HEK293 (cell line): Measurements from ENCODE around the gene PIGL.

ENCODE experiments used
- CTCF ChIA-PET: fragments of 350-600 bp; formaldehyde crosslinking; extraction: SDS; loops from one replicate; lab custom pipeline; 2021; ENCODE audit warnings: antibody characterized with exemption; lab: Yijun Ruan, JAX
- POLR2A ChIA-PET: fragments of 300-600 bp; formaldehyde crosslinking; extraction: SDS; loops from one replicate; lab custom pipeline; 2020; ENCODE audit warnings: antibody characterized with exemption, inconsistent platforms; lab: Yijun Ruan, JAX
- H3K27ac ChIP-seq: fragments of 200-500 bp; sonication (Bioruptor generic); 2 replicates; pipeline ENCODE4 v1.5.1; 2014; ENCODE audit warnings: low read depth, low read length, control low read depth, inconsistent platforms; ENCODE audit errors: extremely low read depth
- H3K36me3 ChIP-seq, 2 experiments: fragments of 200-500 bp in 1 of 2; sonication (Bioruptor generic) in 1 of 2; 1 replicate in 1 of 2; 2 replicates in 1 of 2; pipeline ENCODE4 v1.5.1; 2014 to 2017; ENCODE audit warnings: inconsistent platforms in 2 of 2, low read length in 2 of 2; ENCODE audit not compliant: control insufficient read depth in 2 of 2, insufficient read depth in 1 of 2
- H3K4me1 ChIP-seq: fragments of 200-500 bp; sonication (Bioruptor generic); 2 replicates; pipeline ENCODE4 v1.5.1; 2014; ENCODE audit warnings: mild to moderate bottlenecking, low read length, inconsistent platforms; ENCODE audit not compliant: control insufficient read depth, insufficient read depth
- H3K4me3 ChIP-seq: 2 replicates; pipeline ENCODE4 v1.5.1; 2011; ENCODE audit warnings: low read depth, mild to moderate bottlenecking, control low read depth, low read length, moderate library complexity
- H3K9me3 ChIP-seq: fragments of 200-500 bp; sonication (Bioruptor generic); 2 replicates; pipeline ENCODE4 v1.5.1; 2014; ENCODE audit warnings: low read depth, low read length, inconsistent platforms; ENCODE audit not compliant: control insufficient read depth, insufficient read depth
- BCL11A ChIP-seq: fragments of 450-650 bp; formaldehyde crosslinking; IDR thresholded peaks from 2 replicates; pipeline ENCODE4 v1.5.1; 2016; ENCODE audit warnings: low read depth, missing biosample characterization, missing genetic modification characterization
- EGR2 ChIP-seq: fragments of 450-650 bp; formaldehyde crosslinking; IDR thresholded peaks from 2 replicates; pipeline ENCODE4 v1.5.1; 2016; ENCODE audit warnings: low read depth, missing biosample characterization, missing genetic modification characterization
- GLI4 ChIP-seq: fragments of 450-650 bp; formaldehyde crosslinking; IDR thresholded peaks from 2 replicates; pipeline ENCODE4 v1.5.1; 2016; ENCODE audit warnings: missing biosample characterization, missing genetic modification characterization
- KLF8 ChIP-seq: fragments of 450-650 bp; formaldehyde crosslinking; IDR thresholded peaks from 2 replicates; pipeline ENCODE4 v1.5.1; 2016; ENCODE audit warnings: missing biosample characterization, missing genetic modification characterization
- PRDM1 ChIP-seq: fragments of 450-650 bp; formaldehyde crosslinking; IDR thresholded peaks from 2 replicates; pipeline ENCODE4; 2016; ENCODE audit warnings: missing biosample characterization, missing genetic modification characterization
- SALL2 ChIP-seq: fragments of 450-650 bp; formaldehyde crosslinking; IDR thresholded peaks from 2 replicates; pipeline ENCODE4 v1.5.0; 2017; ENCODE audit warnings: missing biosample characterization, mild to moderate bottlenecking, missing genetic modification characterization, borderline replicate concordance
- SCRT1 ChIP-seq: fragments of 450-650 bp; formaldehyde crosslinking; IDR thresholded peaks from 2 replicates; pipeline ENCODE4 v1.5.1; 2016; ENCODE audit warnings: missing biosample characterization, missing genetic modification characterization, borderline replicate concordance
- ZFP3 ChIP-seq: fragments of 450-650 bp; formaldehyde crosslinking; IDR thresholded peaks from 2 replicates; pipeline ENCODE4 v1.5.1; 2016; ENCODE audit warnings: low read depth, missing biosample characterization, missing genetic modification characterization
- ZFP37 ChIP-seq: fragments of 450-650 bp; formaldehyde crosslinking; IDR thresholded peaks from 2 replicates; pipeline ENCODE4 v1.5.1; 2016; ENCODE audit warnings: missing biosample characterization, missing genetic modification characterization
- ZNF2 ChIP-seq: fragments of 450-650 bp; formaldehyde crosslinking; IDR thresholded peaks from 2 replicates; pipeline ENCODE4 v1.5.1; 2016; ENCODE audit warnings: missing biosample characterization, missing genetic modification characterization
- ZNF214 ChIP-seq: fragments of 450-650 bp; formaldehyde crosslinking; IDR thresholded peaks from 2 replicates; pipeline ENCODE4 v1.5.1; 2017; ENCODE audit warnings: missing biosample characterization, mild to moderate bottlenecking, missing genetic modification characterization, borderline replicate concordance
- ZNF239 ChIP-seq: fragments of 450-650 bp; formaldehyde crosslinking; IDR thresholded peaks from 2 replicates; pipeline ENCODE4 v1.5.1; 2016; ENCODE audit warnings: missing biosample characterization, missing genetic modification characterization
- ZNF341 ChIP-seq: fragments of 450-650 bp; formaldehyde crosslinking; IDR thresholded peaks from 2 replicates; pipeline ENCODE4; 2016; ENCODE audit warnings: low read depth, missing biosample characterization, missing genetic modification characterization
- ZNF423 ChIP-seq: fragments of 450-650 bp; formaldehyde crosslinking; IDR thresholded peaks from 2 replicates; pipeline ENCODE4 v1.5.1; 2016; ENCODE audit warnings: missing biosample characterization, missing genetic modification characterization
- ZNF48 ChIP-seq: fragments of 450-650 bp; formaldehyde crosslinking; IDR thresholded peaks from 2 replicates; pipeline ENCODE4 v1.5.1; 2016; ENCODE audit warnings: missing biosample characterization, missing genetic modification characterization
- ZNF558 ChIP-seq: fragments of 450-650 bp; formaldehyde crosslinking; IDR thresholded peaks from 2 replicates; pipeline ENCODE4 v1.5.1; 2016; ENCODE audit warnings: missing biosample characterization, missing genetic modification characterization
- ZNF626 ChIP-seq: fragments of 450-650 bp; sonication (Bioruptor Pico); formaldehyde crosslinking; IDR thresholded peaks from 2 replicates; pipeline ENCODE4 v1.5.1; 2018; ENCODE audit warnings: missing biosample characterization, missing genetic modification characterization, inconsistent platforms
- ZNF677 ChIP-seq: fragments of 450-650 bp; IDR thresholded peaks from 2 replicates; pipeline ENCODE4 v1.5.0; 2018; ENCODE audit warnings: missing biosample characterization, mild to moderate bottlenecking, missing genetic modification characterization, moderate library complexity
- ZNF76 ChIP-seq: fragments of 450-650 bp; formaldehyde crosslinking; IDR thresholded peaks from 2 replicates; pipeline ENCODE4; 2016; ENCODE audit warnings: low read depth, missing biosample characterization, missing genetic modification characterization, borderline replicate concordance
- ZNF791 ChIP-seq: fragments of 450-650 bp; formaldehyde crosslinking; IDR thresholded peaks from 2 replicates; pipeline ENCODE4 v1.5.1; 2016; ENCODE audit warnings: missing biosample characterization, missing genetic modification characterization
- TF ChIP-seq, protein P1 (sequence below): fragments of 450-650 bp; formaldehyde crosslinking; IDR thresholded peaks from 2 replicates; pipeline ENCODE4 v1.5.1; 2016; ENCODE audit warnings: missing biosample characterization, missing genetic modification characterization
- TF ChIP-seq, protein P2 (sequence below): fragments of 450-650 bp; formaldehyde crosslinking; IDR thresholded peaks from 2 replicates; pipeline ENCODE4 v1.5.1; 2017; ENCODE audit warnings: missing biosample characterization, missing genetic modification characterization
- TF ChIP-seq, protein P3 (sequence below): fragments of 450-650 bp; formaldehyde crosslinking; IDR thresholded peaks from 2 replicates; pipeline ENCODE4; 2016; ENCODE audit warnings: missing biosample characterization, missing genetic modification characterization
- TF ChIP-seq, protein P4 (sequence below): fragments of 450-650 bp; IDR thresholded peaks from 2 replicates; pipeline ENCODE4 v1.5.1; 2018; ENCODE audit warnings: missing biosample characterization, mild to moderate bottlenecking, missing genetic modification characterization

PIGL gene

DNA sequence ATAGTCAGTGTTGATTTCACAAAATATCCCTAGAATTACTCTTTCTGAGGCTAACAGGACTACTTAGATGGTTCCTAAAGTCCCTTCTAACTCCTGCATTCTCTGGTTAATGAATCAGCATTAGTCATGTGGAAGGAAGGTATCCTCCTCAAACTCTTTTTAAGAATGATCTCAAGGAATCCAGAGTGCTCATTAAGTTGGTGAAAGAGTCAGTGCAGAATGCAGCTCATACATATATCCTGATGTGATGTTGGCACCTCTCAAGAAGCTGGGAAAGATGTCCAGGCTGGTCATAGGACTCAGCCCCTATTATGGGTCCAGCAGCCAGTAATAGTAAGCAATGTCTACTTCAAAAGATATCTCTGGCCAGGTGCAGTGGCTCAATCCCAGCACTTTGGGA lies 65.5 kb downstream of the PIGL start:
- ChIA-PET POLR2A (no interaction called here), CTCF (interaction anchor here (2.3 kb wide), 1 partner anchor 23 kb away, joined by 11 read pairs; no protein-coding TSS in a partner anchor)
- Histone ChIP-seq H3K36me3 (peaks cover 4 to 7% of the 10 kb centered on the region in 2 experiments; a peak in 2 of 3 replicates), H3K9me3 (no peaks in the 10 kb centered on the region), H3K27ac (no peak overlapping the region), H3K4me3 (no peak overlapping the region)
- TF ChIP-seq ZNF76 (tag by site-specific recombination) (no peak), ZNF239 (tag by site-specific recombination) (peak; percentile 81; the same call in 1 of the 2 replicates)
- TF ChIP-seq, protein P1, sequence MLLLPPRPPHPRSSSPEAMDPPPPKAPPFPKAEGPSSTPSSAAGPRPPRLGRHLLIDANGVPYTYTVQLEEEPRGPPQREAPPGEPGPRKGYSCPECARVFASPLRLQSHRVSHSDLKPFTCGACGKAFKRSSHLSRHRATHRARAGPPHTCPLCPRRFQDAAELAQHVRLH: no peak
- TF ChIP-seq, protein P2, sequence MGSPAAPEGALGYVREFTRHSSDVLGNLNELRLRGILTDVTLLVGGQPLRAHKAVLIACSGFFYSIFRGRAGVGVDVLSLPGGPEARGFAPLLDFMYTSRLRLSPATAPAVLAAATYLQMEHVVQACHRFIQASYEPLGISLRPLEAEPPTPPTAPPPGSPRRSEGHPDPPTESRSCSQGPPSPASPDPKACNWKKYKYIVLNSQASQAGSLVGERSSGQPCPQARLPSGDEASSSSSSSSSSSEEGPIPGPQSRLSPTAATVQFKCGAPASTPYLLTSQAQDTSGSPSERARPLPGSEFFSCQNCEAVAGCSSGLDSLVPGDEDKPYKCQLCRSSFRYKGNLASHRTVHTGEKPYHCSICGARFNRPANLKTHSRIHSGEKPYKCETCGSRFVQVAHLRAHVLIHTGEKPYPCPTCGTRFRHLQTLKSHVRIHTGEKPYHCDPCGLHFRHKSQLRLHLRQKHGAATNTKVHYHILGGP: peak; percentile 74; the same call in 1 of the 2 replicates
- TF ChIP-seq, all 188 proteins: peak for 2
- peaks cover 14% of the 10 kb centered on the region for H3K4me1 ChIP-seq

DNA sequence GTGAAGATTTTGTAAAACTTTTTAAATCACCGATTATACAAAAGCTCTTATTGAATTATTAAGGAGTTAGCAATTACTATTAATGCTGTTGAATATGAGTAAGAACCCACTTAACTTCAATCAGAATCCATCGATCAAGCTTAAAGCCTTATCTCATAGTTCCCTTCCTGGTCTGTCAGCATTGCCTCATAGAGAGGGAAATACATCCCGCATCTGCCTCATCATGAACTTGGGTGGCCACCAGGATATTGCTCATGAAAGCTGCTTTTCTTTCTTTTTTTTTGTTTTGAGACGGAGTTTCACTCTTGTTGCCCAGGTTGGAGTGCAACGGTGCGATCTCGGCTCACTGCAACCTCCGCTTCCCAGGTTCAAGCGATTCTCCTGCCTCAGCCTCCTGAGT lies 66.7 kb downstream of the PIGL start:
- H3K27ac ChIP-seq: no peak overlapping the region
- H3K4me1 ChIP-seq: peaks cover 14% of the 10 kb centered on the region
- peaks cover 0 to 4% of the 10 kb centered on the region in 2 experiments; a peak in 1 of 3 replicates for H3K36me3 ChIP-seq
- ChIA-PET POLR2A (interaction anchor here (1.8 kb wide), 1 partner anchor 155 kb away, joined by 4 read pairs; no protein-coding TSS in a partner anchor), CTCF (interaction anchor here (0.7 kb wide), 1 partner anchor 1165 kb away, joined by 3 read pairs; no protein-coding TSS in a partner anchor)
- no peaks in the 10 kb centered on the region for H3K9me3 ChIP-seq
- no peak overlapping the region for H3K4me3 ChIP-seq
- no peak for TF ChIP-seq ZNF677 (tag by site-specific recombination)
- no peak for TF ChIP-seq ZFP37 (tag by site-specific recombination)
- no peak for TF ChIP-seq ZNF558 (tag by site-specific recombination)
- TF ChIP-seq, protein P3, sequence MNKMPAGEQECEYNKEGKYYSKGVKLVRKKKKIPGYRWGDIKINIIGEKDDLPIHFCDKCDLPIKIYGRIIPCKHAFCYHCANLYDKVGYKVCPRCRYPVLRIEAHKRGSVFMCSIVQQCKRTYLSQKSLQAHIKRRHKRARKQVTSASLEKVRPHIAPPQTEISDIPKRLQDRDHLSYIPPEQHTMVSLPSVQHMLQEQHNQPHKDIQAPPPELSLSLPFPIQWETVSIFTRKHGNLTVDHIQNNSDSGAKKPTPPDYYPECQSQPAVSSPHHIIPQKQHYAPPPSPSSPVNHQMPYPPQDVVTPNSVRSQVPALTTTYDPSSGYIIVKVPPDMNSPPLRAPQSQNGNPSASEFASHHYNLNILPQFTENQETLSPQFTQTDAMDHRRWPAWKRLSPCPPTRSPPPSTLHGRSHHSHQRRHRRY: no peak
- TF ChIP-seq BCL11A (tag by site-specific recombination): no peak
- no peak for TF ChIP-seq SALL2 (tag by site-specific recombination)
- TF ChIP-seq ZNF791 (tag by site-specific recombination): no peak
- TF ChIP-seq SCRT1: no peak
- TF ChIP-seq ZNF48: no peak
- TF ChIP-seq GLI4: no peak
- no peak for TF ChIP-seq ZFP3 (tag by site-specific recombination)
- TF ChIP-seq ZNF341 (tag by site-specific recombination): no peak
- no peak for TF ChIP-seq ZNF626 (tag by site-specific recombination)
- no peak for TF ChIP-seq ZNF423 (tag by site-specific recombination)
- TF ChIP-seq KLF8 (tag by site-specific recombination): no peak
- TF ChIP-seq ZNF2 (tag by site-specific recombination): no peak
- no peak for TF ChIP-seq PRDM1 (tag by site-specific recombination)
- TF ChIP-seq, protein P4, sequence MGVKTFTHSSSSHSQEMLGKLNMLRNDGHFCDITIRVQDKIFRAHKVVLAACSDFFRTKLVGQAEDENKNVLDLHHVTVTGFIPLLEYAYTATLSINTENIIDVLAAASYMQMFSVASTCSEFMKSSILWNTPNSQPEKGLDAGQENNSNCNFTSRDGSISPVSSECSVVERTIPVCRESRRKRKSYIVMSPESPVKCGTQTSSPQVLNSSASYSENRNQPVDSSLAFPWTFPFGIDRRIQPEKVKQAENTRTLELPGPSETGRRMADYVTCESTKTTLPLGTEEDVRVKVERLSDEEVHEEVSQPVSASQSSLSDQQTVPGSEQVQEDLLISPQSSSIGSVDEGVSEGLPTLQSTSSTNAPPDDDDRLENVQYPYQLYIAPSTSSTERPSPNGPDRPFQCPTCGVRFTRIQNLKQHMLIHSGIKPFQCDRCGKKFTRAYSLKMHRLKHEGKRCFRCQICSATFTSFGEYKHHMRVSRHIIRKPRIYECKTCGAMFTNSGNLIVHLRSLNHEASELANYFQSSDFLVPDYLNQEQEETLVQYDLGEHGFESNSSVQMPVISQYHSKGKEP (tag by site-specific recombination): no peak
- TF ChIP-seq EGR2 (tag by site-specific recombination): no peak
- no peak for TF ChIP-seq ZNF214 (tag by site-specific recombination)
